Keratinocyte (primary cell): ENCODE measurements around the gene SPON1.
"Not testable (repeated sequence)": the region's sequence is repeated elsewhere in the genome, so short reads cannot be mapped to it uniquely, and the experiment has no call there.

Experiments
- CTCF ChIP-seq, 3 experiments: IDR thresholded peaks in 1 of 3; conservative IDR thresholded peaks in 1 of 3; optimal IDR thresholded peaks in 1 of 3; 2 replicates in 2 of 3; 3 replicates in 1 of 3; pipeline versions ENCODE3 to v1.5.1; 2011; ENCODE audit warnings: low read length in 3 of 3, mild to moderate bottlenecking in 3 of 3, moderate library complexity in 2 of 3, control low read depth in 1 of 3, inconsistent platforms in 1 of 3; ENCODE audit not compliant: insufficient read depth in 2 of 3; ENCODE audit errors: extremely low read depth in 1 of 3
- EZH2 ChIP-seq: IDR thresholded peaks from one replicate; pipeline ENCODE4 v1.6.1; 2012; ENCODE audit warnings: inconsistent platforms, mild to moderate bottlenecking, low read length, moderate library complexity

DNA sequence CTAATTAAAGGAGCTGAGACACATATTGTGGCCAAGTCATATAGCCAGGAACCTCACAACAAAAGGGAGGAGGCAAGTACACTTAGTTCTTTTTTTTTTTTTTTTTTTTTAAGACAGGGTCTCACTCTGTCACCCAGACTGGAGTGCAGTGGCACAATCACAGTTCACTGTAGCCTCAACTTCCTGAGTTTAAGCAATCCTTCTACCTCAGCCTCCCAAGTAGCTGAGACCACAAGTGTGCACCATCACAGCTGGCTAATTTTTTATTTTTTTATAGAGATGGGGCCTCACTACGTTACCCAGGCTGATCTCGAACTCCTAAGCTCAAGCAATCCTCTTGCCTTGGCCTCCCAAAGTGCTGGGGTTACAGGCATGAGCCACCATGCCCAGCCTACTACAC lies 73.0 kb downstream of the SPON1 start:
- TF ChIP-seq EZH2; CTCF (optimal IDR thresholded peaks at IDR 0.05 in 1 of 3, IDR thresholded peaks at IDR 0.05 in 1 of 3, conservative IDR thresholded peaks at IDR 0.05 in 1 of 3; ENCODE audit: extremely low read depth in 1 of 3, insufficient read depth in 2 of 3, low read length in 3 of 3): not testable (repeated sequence)
